GM18868 (cell line): Measurements from ENCODE around the gene RBM14.
"Not testable (repeated sequence)": the region's sequence is repeated elsewhere in the genome, so short reads cannot be mapped to it uniquely, and the experiment has no call there.

Experiments
- ATAC-seq: cut with Tn5 transposase; IDR thresholded peaks from one replicate; pipeline ENCODE4 v1.9.1; 2021; ENCODE audit warnings: mild to moderate bottlenecking, moderate library complexity; ENCODE audit not compliant: unreplicated experiment

Gene RBM14

GRCh38 chr11:66616379-66617154 is at the start of gene RBM14:
Gene RBM14 (plus strand): TSS chr11:66616630. CDS start chr11:66616721, 91 bp downstream.
- peak; percentile 91 for ATAC-seq

- no peak for ATAC-seq
These were observed 48.7 kb upstream of the RBM14 start for GRCh38 chr11:66567787-66568123.

- ATAC-seq, result no peak
These were observed 48.1 kb upstream of the RBM14 start, which contains the start of gene CTSF for GRCh38 chr11:66568124-66568916. Gene CTSF (minus strand): TSS chr11:66568606. CDS start chr11:66568486, 120 bp downstream.

- no peak for ATAC-seq
These were observed 47.4 kb upstream of the RBM14 start for GRCh38 chr11:66569076-66569475.

GRCh38 chr11:66570079-66570849 is 46.2 kb upstream of the RBM14 start:
- ATAC-seq, result no peak

GRCh38 chr11:66570850-66571180 is 45.6 kb upstream of the RBM14 start:
- no peak for ATAC-seq

- ATAC-seq, result no peak
These were observed 37.3 kb upstream of the RBM14 start for GRCh38 chr11:66579017-66579606.

- no peak for ATAC-seq
These were observed 35.6 kb upstream of the RBM14 start for GRCh38 chr11:66580803-66581202.

GRCh38 chr11:66581261-66581660 is 35.2 kb upstream of the RBM14 start:
- no peak for ATAC-seq

- ATAC-seq, result not testable (repeated sequence)
These were observed 33.8 kb upstream of the RBM14 start for GRCh38 chr11:66582565-66583147.

- not testable (repeated sequence) for ATAC-seq
These were observed 31.0 kb upstream of the RBM14 start for GRCh38 chr11:66585447-66585846.

- no peak for ATAC-seq
These were observed 30.3 kb upstream of the RBM14 start for GRCh38 chr11:66586136-66586535.

- not testable (repeated sequence) for ATAC-seq
These were observed 27.1 kb upstream of the RBM14 start for GRCh38 chr11:66589315-66589714.

GRCh38 chr11:66589996-66590675 is 26.3 kb upstream of the RBM14 start:
- ATAC-seq, result no peak

- no peak for ATAC-seq
These were observed 25.3 kb upstream of the RBM14 start for GRCh38 chr11:66591175-66591574.

- ATAC-seq, result peak; percentile 90
These were observed 23.8 kb upstream of the RBM14 start, which contains the start of the genes CCDC87 and CCS for GRCh38 chr11:66592457-66593302. Gene CCDC87 (minus strand): TSS chr11:66593063. CDS start chr11:66593015, 48 bp downstream. Gene CCS (plus strand): TSS chr11:66593185. CDS start chr11:66593262, 77 bp downstream.

GRCh38 chr11:66593303-66593635 is 23.2 kb upstream of the RBM14 start:
- peak; percentile 29 for ATAC-seq

- ATAC-seq, result no peak
These were observed 22.8 kb upstream of the RBM14 start for GRCh38 chr11:66593650-66594049.

- ATAC-seq, result no peak
These were observed 21.1 kb upstream of the RBM14 start for GRCh38 chr11:66595245-66595904.
